HG02885 (cell line): ENCODE data around the gene ARID5B.
A peak's percentile ranks its signal among the peaks of the same experiment; 100 is the strongest.
"Not testable (repeated sequence)": the region's sequence is repeated elsewhere in the genome, so short reads cannot be mapped to it uniquely, and the experiment has no call there.

ENCODE experiments used
- ATAC-seq: cut with Tn5 transposase; IDR thresholded peaks from one replicate; pipeline ENCODE4 v1.9.1; 2021; ENCODE audit warnings: mild to moderate bottlenecking; ENCODE audit not compliant: unreplicated experiment, poor library complexity

The ARID5B gene

DNA sequence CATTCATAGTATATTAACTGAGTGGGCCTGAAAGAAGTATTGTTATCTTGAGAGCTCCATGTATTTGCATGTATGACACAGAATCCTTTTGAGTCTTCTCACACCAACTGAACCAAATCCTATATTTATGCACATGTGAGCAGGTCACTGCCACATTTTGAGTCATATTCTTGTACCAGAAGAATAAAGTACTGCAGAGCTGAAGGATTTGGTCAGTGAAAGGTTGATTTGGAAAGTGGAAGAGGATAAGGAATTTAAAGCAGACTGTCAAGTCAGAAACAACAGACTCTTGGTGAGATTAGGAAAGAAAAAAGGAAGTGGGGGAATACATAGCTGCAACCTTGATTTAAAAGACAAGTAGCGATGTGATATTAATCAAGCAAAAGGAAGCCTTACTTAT lies 121.8 kb downstream of the ARID5B start:
- ATAC-seq = no peak

DNA sequence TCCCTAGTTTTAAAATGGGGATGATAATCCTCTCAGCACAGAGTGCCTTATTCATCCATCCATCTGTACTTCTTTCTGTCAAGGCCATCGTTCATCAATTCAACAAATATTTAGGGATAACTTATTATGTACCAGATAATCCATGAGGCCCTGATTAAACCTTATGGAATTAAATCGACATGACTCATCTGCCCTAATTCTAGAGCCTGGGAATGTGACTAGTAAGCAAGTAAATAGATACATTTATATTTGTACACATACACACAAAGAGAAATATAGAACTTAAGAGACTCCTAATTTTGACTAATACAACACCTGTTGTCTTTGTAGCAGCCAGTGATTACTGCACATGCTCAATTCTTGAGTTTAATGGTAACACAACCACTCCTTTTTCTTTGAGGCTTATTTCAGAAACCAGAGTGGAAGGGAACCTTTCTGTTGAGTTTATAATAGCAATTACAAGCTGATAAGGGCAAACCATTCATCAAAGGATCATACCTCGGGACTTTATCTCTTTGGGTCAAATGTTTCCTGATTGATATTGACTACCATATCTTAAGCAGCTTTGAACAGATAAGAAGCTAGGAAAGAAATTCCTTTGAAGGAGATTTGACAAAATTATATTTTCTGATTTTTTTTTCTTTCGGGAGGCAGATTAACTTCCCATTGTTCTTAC lies 122.7 kb downstream of the ARID5B start:
- ATAC-seq = no peak

DNA sequence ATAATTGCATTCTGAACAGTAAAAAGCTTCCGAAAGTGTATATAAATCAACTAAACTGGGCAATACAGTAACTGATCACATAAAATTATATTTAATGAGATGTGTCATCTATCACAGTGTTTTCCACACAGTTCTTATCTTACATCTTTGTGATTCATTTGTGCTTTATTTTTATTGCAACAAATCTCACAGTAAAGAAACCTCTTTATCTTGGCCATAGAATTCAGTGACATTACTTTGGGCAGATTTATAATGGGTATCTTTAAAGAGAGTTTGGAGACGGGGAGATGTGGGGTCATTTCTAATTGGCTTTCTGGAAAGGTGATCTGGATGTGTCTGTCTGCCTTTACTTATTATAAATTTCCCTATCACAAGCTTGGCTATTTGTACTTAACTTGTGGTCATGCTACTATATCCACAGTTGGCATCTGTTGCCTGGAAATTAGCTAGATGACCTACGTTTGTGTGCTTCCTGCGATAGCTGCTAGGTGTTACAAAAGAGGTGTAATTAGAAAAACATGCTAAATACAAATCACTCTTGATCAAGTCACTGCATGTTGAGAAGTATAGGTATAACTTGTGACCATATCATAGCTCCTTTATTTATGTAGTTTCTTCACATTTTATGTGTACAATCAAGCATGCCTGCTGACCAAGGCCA lies 123.8 kb downstream of the ARID5B start:
- ATAC-seq = no peak

DNA sequence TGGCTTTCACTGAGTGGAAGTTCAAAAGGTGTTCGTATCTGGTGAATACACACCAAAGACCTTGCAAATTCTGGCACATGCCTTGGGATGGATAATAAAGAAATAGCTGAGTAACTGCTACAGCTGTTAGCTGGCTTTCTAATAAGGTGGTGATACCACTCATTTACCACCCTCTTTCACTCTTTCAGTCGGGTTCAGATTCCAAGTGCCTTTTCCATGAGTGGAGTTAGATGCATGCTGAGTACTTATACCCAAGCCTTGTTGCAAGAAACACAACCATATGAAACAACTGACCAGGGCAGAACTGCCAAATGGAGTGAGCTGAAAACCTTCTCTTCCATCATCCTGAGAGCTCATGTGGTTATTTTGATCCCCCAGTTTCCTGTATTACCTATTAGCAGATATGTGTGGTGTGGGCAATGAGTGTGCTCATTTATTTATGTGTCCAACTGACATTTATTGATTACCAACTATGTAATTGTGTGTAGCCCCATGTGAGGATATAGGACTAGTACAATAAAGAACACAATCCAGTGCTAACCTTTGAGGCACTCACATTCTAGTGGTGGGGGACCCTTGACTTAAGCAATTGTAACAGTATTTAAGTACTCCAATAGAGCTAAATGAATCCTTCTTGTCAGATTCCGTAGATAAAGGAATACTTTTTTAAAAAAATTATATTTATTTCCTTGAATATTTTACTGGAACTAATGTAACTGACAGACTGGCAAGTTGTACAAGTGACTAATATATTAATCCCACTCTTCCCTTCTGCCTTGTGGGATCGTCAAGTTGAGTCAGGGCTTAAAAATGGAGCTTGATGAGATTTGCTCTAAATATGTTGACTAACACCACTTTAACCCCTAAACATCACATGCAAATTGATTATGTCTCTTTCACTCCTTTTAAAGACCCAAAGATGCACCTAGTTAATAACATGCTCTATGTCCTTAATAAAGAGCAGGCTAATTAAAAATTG lies 124.7 kb downstream of the ARID5B start:
- ATAC-seq = no peak

DNA sequence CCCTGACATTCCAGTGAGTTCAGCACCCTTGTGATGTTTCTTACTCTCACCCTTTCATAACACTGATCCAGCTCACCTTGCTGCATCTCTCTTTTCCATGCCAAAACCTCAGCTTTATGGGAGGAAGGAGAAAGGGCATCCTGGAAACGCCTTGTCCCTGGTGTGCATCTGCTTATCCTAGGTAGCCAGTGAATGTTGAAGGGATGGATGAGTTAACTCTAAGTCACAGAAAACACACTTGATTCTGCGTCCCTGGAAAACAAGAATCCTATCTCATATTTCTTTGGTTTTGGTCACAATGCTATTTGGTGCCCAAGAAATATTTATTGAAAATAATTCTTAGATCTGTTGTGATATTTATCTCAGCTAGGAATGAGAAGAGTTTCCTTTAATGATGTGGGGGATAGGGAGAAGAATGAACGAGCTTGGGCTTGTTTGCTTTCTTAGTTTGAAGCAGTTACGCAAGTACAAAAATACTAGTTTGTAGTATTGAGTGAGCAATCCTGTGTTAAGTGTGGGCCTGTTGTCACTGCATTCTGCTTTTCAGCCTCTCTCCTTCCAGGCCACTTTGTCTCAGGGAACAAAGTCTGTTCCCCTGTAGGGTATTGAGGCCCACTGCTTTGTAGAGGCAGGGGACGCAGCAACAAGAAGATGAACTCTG lies 126.5 kb downstream of the ARID5B start:
- no peak for ATAC-seq

DNA sequence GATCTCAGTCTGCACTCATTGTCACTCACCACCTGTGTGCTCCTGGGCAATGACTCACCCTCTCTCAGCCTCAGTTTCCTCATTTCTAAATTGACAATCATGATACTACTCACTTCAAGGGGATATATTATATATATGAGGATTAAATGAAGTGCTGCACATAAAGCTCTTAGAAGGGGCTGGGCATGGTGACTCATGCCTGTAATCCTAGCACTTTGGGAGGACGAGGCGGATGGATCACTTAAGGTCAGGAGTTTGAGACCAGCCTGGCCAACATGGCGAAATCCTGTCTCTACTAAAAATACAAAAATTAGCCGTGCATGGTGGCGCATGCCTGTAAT lies 127.0 kb downstream of the ARID5B start:
- ATAC-seq = not testable (repeated sequence)

DNA sequence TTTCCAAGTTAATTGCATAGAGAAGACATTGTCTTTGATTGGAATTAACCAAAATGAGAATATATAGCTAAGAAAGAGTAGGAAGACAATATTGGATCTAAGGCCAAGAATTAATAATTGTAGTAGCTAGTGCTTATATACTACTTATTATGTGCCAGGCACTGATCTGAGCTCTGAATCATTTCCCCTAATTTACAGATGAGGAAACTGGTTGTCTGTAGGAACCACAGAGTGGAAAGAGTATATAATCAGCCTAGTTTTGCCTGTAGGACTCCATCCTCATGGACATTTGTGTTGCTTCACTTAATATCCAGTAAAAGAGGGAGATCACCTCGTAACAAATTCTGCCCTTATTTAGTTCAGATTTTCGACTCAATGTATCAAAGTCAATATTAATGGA lies 127.9 kb downstream of the ARID5B start:
- ATAC-seq = no peak

DNA sequence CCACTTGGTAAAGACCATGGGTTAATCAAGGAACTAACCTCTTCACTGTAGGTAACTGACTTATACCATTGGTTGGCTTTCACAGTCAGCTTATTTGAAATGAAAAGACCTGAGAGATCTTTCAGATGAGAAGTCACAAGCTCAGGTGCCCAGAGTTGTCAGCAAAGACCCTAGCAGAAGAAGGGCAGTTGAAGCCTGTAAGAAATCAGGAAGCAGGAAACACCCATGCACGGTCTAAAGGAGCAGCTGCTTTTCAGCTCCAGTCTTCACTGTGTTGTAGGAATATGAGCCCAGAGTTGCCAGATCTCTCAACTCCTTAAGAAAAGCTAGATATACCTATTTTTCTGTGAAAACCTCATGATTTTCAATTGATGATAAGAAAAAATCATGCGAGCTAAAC lies 130.0 kb downstream of the ARID5B start:
- ATAC-seq = no peak

DNA sequence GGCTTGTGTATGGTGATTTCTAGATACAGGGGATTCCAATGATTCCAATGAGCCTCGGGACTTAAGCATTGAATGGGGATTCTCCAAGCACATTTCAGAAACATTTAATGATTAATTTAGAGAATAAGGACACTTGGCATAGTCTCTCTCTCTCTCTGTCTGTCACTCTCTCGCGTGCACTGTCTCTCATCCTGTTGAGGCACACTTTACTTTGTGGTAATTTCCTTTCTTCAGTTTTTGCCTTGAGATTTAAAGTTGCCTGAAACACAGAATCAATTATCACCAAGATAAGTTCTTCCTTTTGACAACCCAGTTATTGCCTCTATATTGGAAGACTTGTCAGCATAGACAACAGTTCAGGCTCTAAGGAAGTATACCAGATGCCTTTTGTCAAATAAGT lies 131.6 kb downstream of the ARID5B start:
- ATAC-seq = no peak

DNA sequence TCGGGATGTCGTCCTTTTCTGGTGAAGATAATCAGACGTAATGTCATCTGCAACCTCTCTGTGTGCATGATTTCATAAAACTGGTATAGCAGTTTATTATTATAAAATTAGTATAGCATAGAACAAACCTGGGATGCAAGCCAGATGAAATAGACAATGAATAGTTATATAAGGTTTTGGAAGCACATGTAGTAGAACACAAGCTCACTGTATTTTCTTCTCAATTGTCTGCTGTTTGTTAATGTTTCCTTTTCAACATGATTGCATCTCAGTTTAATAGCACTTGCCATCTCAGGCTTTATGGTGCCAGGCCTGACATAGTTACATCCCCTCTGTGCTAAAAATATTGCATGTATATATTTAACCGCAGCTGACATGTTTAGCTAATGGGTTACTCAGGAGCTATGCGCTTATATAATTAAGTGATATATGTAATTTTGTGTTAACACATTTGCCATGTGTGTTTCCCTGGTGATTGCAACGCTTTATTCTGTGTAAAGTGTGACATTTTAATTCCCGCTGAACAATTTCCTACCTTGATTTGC lies 132.7 kb downstream of the ARID5B start:
- no peak for ATAC-seq

DNA sequence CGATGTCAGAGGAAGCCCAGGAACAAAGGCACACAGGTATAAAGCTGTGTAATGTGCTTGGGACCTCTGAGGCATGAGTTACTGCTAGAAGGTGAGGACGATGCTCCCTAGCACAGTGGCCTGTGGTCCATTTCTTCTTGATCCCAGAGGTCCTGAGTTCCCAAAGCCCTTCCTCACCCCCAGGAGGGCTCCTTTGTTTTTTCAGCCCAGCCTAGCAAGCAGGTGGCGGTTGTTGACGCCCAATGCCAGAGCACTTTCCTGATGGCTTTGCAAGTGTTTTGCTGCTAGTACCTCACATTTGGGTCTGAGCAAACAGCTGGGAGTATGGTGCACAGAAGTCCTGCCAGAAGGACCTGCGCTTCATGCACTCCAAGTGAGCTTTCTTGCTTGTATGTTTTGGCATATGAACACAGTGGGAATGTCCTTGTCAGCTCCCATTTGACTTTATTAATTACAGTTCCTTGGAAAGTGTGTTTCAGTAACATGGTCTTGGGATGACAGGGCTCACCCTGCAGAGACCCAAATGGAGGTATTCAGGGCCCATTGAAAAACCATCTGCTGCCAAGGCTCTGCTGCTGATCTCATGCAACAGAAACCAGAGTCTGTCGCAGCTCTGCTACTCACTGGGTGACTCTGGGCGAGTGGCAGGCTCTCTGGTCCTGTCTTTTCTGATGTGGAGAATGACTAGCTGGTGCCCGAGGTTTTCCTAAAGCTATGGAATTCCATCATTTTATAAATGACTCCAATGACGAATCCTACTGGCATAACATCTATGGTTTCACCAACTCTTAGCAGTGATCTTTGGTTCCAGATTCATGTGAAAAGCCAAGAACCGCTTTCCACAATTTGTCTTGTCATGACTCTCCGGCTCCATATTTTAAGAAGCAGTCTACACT lies 134.9 kb downstream of the ARID5B start:
- no peak for ATAC-seq

DNA sequence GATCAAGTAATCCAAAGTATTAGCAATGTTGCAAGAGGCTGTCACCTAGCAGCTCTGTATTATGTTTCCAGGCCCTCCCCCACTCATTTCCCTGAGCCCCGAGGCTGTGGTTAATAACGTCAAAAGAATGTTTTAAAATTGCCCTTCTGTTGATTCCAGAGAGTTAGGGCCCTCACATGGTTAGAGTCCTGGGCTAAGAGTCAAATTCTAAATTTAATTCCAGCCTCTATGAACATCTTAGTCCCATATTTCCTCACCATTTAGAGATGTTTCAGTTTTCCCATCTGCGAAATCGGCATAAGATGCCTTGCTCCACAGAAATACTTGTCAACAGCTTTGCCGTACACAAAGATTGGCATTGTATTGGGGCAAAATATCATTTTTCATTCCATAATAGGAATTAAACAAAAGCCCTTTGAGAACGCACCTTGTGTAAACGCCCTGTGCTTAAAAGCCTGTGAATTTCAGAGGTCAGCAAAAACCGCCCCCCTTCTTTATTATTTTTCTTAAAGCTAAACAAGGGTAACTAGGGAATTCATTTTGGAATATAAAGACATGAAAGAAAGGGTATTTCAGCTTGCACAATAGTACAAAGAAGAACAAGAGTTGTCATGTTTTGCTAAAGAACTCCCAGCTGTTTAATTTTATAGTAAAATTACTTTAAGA lies 135.8 kb downstream of the ARID5B start:
- no peak for ATAC-seq

DNA sequence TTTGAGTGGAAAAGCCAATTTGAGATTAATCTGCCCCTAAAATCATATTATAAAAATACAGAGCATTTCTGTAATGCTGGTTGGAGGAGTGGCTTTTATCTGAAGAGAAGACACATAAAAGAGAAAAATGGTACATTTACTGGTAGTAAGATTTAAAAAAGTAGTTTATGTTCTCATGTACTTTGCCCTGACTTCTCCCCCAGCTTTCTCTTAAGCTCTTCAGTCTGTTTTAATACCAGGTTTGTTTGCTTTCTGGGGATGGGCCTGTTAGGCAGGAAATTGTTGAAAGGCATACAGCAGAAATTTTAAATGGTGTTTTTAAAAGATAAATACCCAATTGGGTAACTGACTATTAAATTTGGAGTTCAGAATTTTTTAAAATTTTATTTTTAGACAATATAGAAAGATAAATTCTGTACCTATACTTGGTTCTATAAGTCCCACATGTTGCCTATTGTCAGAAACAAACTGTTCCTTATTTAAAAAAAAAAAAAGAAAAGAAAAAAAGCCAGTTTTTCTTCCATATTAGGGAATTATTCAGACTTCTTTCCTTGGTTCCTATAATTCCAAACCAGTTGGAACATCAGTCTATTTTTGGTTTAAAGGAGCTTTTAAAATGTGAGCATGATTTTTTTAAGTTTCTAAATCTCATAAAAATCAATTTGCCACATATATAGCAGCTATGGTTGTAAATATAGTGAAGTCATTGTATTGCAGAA lies 136.6 kb downstream of the ARID5B start:
- ATAC-seq = no peak

DNA sequence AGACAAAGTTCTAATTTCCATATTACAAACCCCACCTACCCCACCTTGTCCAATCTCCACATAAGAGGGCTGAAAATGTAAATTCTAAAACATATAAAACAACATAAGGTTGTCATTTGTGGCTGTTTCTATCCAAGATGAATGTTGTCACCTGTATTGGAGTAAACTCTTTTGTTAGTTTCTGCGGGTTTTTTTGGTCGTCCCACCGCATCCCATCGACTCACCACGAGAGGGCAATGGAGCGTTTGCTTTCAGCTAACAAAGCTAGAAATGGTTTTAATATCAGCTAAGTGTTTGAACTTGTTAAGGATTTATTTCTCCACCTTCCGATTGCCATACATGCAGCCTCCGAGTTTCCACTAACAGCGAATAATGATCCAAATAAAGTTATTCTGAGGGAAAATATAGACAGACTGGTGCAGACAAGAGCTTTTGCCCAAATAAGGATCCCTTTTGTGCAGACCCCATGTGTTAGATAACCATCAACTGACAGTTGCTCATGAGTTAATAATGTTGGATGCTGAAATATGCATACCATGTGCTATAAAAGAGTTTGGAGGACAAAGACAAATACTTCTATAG lies 137.2 kb downstream of the ARID5B start:
- ATAC-seq = peak; percentile 74

DNA sequence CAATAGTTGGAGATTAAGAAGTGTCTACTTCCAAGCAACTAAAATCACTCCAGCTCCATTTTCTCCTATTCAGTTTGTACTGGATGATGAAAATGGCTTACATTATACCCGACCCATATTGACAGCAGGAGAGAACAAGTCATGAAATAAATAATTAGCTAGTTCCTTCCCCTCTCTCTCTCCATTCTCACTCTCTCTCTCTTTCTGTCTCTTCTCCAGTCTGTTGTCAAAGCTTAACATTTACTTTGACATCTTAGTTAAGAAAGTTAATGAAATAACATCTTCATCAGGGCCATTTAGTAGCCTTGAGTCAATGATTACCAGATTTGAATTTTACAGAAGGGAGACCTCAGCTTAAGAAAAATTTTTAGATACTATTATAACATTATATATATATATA lies 138.5 kb downstream of the ARID5B start:
- no peak for ATAC-seq

DNA sequence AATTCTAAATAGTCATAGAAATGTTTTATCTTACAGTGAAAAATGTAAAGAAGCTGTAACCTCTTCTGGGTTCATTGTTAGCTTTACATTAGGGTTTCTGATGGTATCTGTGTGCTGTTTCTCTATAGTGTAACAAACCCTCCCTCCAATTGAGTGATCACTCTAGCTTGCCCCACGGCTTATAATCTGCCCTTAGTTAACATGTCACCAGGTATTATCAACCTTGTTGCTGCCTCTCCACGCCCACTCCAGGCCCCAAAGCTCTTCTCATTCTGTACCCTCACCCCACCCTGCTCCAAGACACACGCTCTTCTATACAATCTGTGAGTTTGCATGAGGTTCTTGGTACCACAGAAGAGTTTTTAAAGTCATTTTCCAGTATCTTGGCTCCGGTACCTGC lies 139.4 kb downstream of the ARID5B start:
- ATAC-seq = no peak

DNA sequence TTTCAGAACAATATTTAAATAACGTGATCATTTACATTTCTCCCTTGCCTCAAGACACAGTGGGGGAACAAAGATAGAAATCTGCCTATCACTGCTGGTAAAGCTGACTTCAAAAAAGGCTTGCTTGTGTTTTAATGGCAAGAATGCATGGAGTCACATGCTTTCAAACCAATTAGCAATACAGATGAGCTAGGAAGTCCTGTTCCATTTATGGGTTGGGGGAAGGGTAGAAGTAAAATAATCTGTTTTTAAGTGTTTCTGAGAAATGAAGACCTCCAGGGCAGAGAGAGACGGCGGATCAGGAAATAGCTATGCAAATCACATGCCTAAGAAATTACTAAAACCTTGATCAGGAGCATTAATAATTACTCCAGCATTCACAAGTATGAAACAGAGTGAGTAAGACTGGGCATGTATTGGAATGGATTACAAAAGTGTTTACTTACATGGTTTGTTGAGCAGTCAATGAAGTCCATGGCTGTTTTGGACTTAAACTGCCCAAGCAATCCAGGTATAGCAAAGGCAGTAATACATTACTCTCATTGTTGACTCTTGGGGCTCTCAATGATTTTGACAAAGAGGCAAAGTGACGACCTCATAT lies 142.0 kb downstream of the ARID5B start:
- no peak for ATAC-seq

DNA sequence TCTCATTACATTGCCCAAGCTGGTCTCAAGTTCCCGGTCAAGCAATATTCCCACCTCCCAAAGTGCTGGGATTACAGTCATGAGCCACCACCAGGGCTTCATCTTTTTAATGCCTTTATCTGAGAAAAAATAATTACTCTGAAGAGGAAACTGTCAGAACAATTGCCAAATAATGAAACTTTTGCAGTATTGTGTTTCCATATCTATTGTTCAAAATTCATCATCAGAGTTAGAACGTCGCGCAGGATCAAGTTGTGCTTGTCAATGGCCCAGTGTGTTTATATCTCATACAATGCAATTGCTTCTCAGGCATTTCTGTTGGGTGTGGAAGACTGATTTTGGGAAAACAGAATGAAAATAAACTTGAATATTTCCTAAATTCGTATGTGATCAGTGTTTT lies 143.1 kb downstream of the ARID5B start:
- ATAC-seq = no peak
